Mesendoderm (in vitro differentiated cells): Measurements from ENCODE around the gene CHCHD3.

ENCODE experiments used
- DNase-seq: peaks from one replicate; pipeline ENCODE4 v3.0.0; 2013
- H2AK5ac ChIP-seq: 2 replicates; pipeline ENCODE4 v1.6.1; 2013; ENCODE audit warnings: low read length, inconsistent platforms
- H2BK120ac ChIP-seq: 2 replicates; pipeline ENCODE4 v1.6.1; 2013; ENCODE audit warnings: low read depth, mild to moderate bottlenecking, low read length, moderate library complexity, mixed read lengths
- H2BK15ac ChIP-seq: replicated peaks from 2 replicates; pipeline ENCODE4 v1.6.1; 2013; ENCODE audit warnings: low read depth, mild to moderate bottlenecking, moderate library complexity
- H2BK5ac ChIP-seq: 2 replicates; pipeline ENCODE4 v1.6.1; 2013; ENCODE audit warnings: low read length, inconsistent platforms
- H3K18ac ChIP-seq: 2 replicates; pipeline ENCODE4 v1.6.1; 2013; ENCODE audit warnings: mild to moderate bottlenecking, low read length, mixed read lengths
- H3K23ac ChIP-seq: one replicate; pipeline ENCODE4 v1.6.1; 2013; ENCODE audit warnings: low read length
- H3K27ac ChIP-seq: 2 replicates; pipeline ENCODE4 v1.5.1; 2013; ENCODE audit warnings: low read depth, mild to moderate bottlenecking, inconsistent platforms, low read length, moderate library complexity
- H3K27me3 ChIP-seq: 2 replicates; pipeline ENCODE4 v1.6.1; 2013; ENCODE audit warnings: low read length, control low read depth, mild to moderate bottlenecking, inconsistent platforms; ENCODE audit not compliant: insufficient read depth, poor library complexity
- H3K36me3 ChIP-seq: 2 replicates; pipeline ENCODE4 v1.6.1; 2013; ENCODE audit warnings: low read length, inconsistent platforms; ENCODE audit not compliant: control insufficient read depth, insufficient read depth
- H3K4ac ChIP-seq: one replicate; pipeline ENCODE4 v1.6.1; 2013; ENCODE audit warnings: low read depth, mild to moderate bottlenecking, low read length, moderate library complexity
- H3K4me1 ChIP-seq: 2 replicates; pipeline ENCODE4 v1.6.1; 2013; ENCODE audit warnings: low read depth, low read length, inconsistent platforms; ENCODE audit not compliant: control insufficient read depth
- H3K4me2 ChIP-seq: 2 replicates; pipeline ENCODE4 v1.6.1; 2013; ENCODE audit warnings: low read length
- H3K4me3 ChIP-seq: 2 replicates; pipeline ENCODE4 v1.5.1; 2013; ENCODE audit warnings: mild to moderate bottlenecking, low read length
- H3K56ac ChIP-seq: one replicate; pipeline ENCODE4 v1.6.1; 2013; ENCODE audit warnings: low read length
- H3K79me1 ChIP-seq: 2 replicates; pipeline ENCODE4 v1.6.1; 2013; ENCODE audit warnings: low read length, inconsistent platforms
- H3K79me2 ChIP-seq: 2 replicates; pipeline ENCODE4 v1.6.1; 2013; ENCODE audit warnings: mild to moderate bottlenecking, low read length; ENCODE audit not compliant: control insufficient read depth, insufficient read depth
- H3K9ac ChIP-seq: 2 replicates; pipeline ENCODE4 v1.6.1; 2013; ENCODE audit warnings: low read length, inconsistent platforms
- H4K5ac ChIP-seq: one replicate; pipeline ENCODE4 v1.6.1; 2013; ENCODE audit warnings: low read length
- H4K8ac ChIP-seq: one replicate; pipeline ENCODE4 v1.6.1; 2013; ENCODE audit warnings: low read depth, mild to moderate bottlenecking, control low read depth, low read length, moderate library complexity
- WGBS: extraction: QIAGEN DNeasy Blood & Tissue Kit; methylation state at CpG from one replicate; pipeline ENCODE4 v1.1.7; 2013; ENCODE audit warnings: low lambda C conversion rate, missing lambda C conversion rate; ENCODE audit not compliant: insufficient coverage; ENCODE audit errors: extremely low coverage; 5-methylcytosine and 5-hydroxymethylcytosine counted together

The CHCHD3 gene

DNA sequence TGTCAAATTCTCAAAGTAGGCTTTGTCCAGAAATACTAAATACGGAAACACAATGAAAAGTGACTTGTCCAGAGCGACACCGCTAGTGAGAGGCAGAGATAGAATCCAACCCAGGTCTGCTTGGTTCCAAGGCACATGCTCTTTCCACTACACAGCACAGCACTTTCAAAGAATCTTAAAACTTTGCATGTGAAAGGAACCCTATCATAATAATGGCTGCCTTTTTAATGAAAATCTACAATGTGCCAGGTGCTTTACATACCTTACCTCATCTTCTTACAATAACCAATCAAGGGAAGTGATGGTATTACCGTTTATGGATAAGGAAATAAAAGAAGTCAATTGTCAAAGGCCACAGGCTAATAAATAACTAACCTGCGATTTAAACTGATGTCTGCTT is 2.6 kb downstream of the CHCHD3 start:
- Histone ChIP-seq H3K79me1 (peaks cover 21% of the 10 kb centered on the region), H3K4ac (no peak overlapping the region), H3K27me3 (no peaks in the 10 kb centered on the region), H2BK120ac (no peak overlapping the region), H3K23ac (no peak overlapping the region), H3K18ac (no peak overlapping the region), H3K27ac (no peak overlapping the region), H3K4me2 (no peak overlapping the region), H3K36me3 (no peaks in the 10 kb centered on the region), H3K9ac (no peak overlapping the region), H3K4me3 (no peak overlapping the region), H2BK5ac (no peak overlapping the region), H4K5ac (no peak overlapping the region), H2BK15ac (no peak overlapping the region), H2AK5ac (no peak overlapping the region), H3K79me2 (peaks cover 53% of the 10 kb centered on the region), H3K4me1 (peaks cover 5% of the 10 kb centered on the region), H3K56ac (no peak overlapping the region), H4K8ac (no peak overlapping the region)
- no CpG with 5 or more reads among the region's 5 CpGs for WGBS
- DNase-seq = no peak

DNA sequence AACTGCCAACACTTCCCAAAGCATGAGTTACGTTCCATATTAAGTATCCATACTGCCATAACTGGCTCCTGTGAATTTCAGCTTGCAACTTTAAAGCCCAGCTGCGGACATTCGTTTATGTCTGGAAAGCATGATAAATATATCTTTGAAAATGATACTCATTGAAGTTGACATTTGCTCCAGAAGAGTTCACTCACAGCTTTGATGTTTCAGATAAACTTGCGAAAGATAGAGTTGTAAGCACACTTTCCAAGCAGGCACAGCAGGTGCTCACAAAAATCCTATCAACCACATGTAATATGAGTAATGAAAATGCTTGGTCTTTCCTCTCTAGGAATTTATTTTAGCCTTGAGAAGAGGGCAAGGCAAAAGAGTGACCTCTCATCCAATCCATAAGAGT is 4.5 kb downstream of the CHCHD3 start:
- H3K27ac ChIP-seq = no peak overlapping the region
- no peak overlapping the region for H2BK120ac ChIP-seq
- WGBS = no CpG with 5 or more reads among the region's 4 CpGs
- H3K4me2 ChIP-seq = no peak overlapping the region
- H3K27me3 ChIP-seq = no peaks in the 10 kb centered on the region
- no peak overlapping the region for H3K23ac ChIP-seq
- H3K56ac ChIP-seq = no peak overlapping the region
- peaks cover 5% of the 10 kb centered on the region for H3K4me1 ChIP-seq
- no peak overlapping the region for H2AK5ac ChIP-seq
- H3K36me3 ChIP-seq = no peaks in the 10 kb centered on the region
- H2BK5ac ChIP-seq = no peak overlapping the region
- peak; percentile 10 for DNase-seq
- peaks cover 67% of the 10 kb centered on the region for H3K79me2 ChIP-seq
- no peak overlapping the region for H3K9ac ChIP-seq
- no peak overlapping the region for H2BK15ac ChIP-seq
- H3K79me1 ChIP-seq = peaks cover 30% of the 10 kb centered on the region
- H3K4ac ChIP-seq = no peak overlapping the region
- H3K18ac ChIP-seq = no peak overlapping the region
- no peak overlapping the region for H4K8ac ChIP-seq
- H4K5ac ChIP-seq = no peak overlapping the region
- no peak overlapping the region for H3K4me3 ChIP-seq

- no peak overlapping the region for H4K5ac ChIP-seq
- H3K79me1 ChIP-seq = peaks cover 28% of the 10 kb centered on the region
- H3K4me2 ChIP-seq = no peak overlapping the region
- peaks cover 62% of the 10 kb centered on the region for H3K79me2 ChIP-seq
- no peaks in the 10 kb centered on the region for H3K27me3 ChIP-seq
- DNase-seq = no peak
- WGBS = no CpG with 5 or more reads among the region's 2 CpGs
- H2AK5ac ChIP-seq = no peak overlapping the region
- no peak overlapping the region for H3K56ac ChIP-seq
- no peak overlapping the region for H2BK15ac ChIP-seq
- no peak overlapping the region for H4K8ac ChIP-seq
- no peak overlapping the region for H2BK120ac ChIP-seq
- H3K4me3 ChIP-seq = no peak overlapping the region
- peak overlapping the region; percentile 28 for H3K18ac ChIP-seq
- no peak overlapping the region for H3K4ac ChIP-seq
- no peak overlapping the region for H2BK5ac ChIP-seq
- H3K4me1 ChIP-seq = peaks cover 5% of the 10 kb centered on the region
- H3K36me3 ChIP-seq = no peaks in the 10 kb centered on the region
- no peak overlapping the region for H3K9ac ChIP-seq
- no peak overlapping the region for H3K27ac ChIP-seq
- H3K23ac ChIP-seq = no peak overlapping the region
Measured at GRCh38 chr7:133076142-133076541, 5.7 kb downstream of the CHCHD3 start.

DNA sequence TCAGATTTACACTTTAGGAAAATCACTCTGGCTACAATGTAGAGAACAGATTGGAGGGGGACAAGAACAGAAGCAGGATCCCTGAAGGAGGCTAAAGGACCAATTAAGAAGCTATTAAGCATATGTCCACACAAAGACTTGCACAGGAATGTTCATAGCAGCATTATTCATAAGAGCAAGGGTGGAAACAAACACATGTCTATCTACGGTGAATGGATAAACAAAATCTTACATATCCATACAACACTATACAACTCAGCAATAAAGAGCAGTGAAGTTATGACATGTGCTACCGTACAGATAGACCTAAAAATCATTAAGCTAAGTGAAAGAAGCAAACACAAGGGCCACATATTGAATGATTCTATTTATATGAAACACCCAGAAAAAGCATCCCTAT is 10.4 kb downstream of the CHCHD3 start:
- Histone ChIP-seq H4K8ac (no peak overlapping the region), H4K5ac (no peak overlapping the region), H3K23ac (no peak overlapping the region), H3K27ac (no peak overlapping the region), H3K79me1 (peaks cover 25% of the 10 kb centered on the region), H3K36me3 (no peaks in the 10 kb centered on the region), H3K79me2 (peaks cover 34% of the 10 kb centered on the region), H2AK5ac (no peak overlapping the region), H3K4me3 (no peak overlapping the region), H3K9ac (no peak overlapping the region), H2BK15ac (no peak overlapping the region), H3K18ac (no peak overlapping the region), H2BK120ac (no peak overlapping the region), H3K4ac (no peak overlapping the region), H3K4me1 (peaks cover 6% of the 10 kb centered on the region), H3K4me2 (no peak overlapping the region), H3K56ac (no peak overlapping the region), H2BK5ac (no peak overlapping the region), H3K27me3 (no peaks in the 10 kb centered on the region)
- no peak for DNase-seq
- no CpG with 5 or more reads among the region's 2 CpGs for WGBS

- Histone ChIP-seq H3K4me2 (no peak overlapping the region), H3K9ac (no peak overlapping the region), H2AK5ac (no peak overlapping the region), H3K4me1 (peaks cover 6% of the 10 kb centered on the region), H3K36me3 (no peaks in the 10 kb centered on the region), H3K4me3 (no peak overlapping the region), H3K23ac (no peak overlapping the region), H3K79me1 (peaks cover 22% of the 10 kb centered on the region), H2BK120ac (no peak overlapping the region), H2BK5ac (no peak overlapping the region), H3K27ac (no peak overlapping the region), H3K79me2 (peaks cover 29% of the 10 kb centered on the region), H3K56ac (peak overlapping the region; percentile 19), H3K4ac (no peak overlapping the region), H3K18ac (no peak overlapping the region), H3K27me3 (no peaks in the 10 kb centered on the region), H2BK15ac (no peak overlapping the region), H4K8ac (no peak overlapping the region), H4K5ac (no peak overlapping the region)
- DNase-seq = peak; percentile 65
- no CpG with 5 or more reads among the region's 2 CpGs for WGBS
Measured at GRCh38 chr7:133070562-133070961, 11.3 kb downstream of the CHCHD3 start.

GRCh38 chr7:133065301-133065700 is 16.6 kb downstream of the CHCHD3 start:
- no peak overlapping the region for H3K23ac ChIP-seq
- H3K4me1 ChIP-seq = no peaks in the 10 kb centered on the region
- H3K4me3 ChIP-seq = no peak overlapping the region
- no peak overlapping the region for H4K8ac ChIP-seq
- no peak overlapping the region for H2BK5ac ChIP-seq
- H2BK120ac ChIP-seq = no peak overlapping the region
- H3K36me3 ChIP-seq = no peaks in the 10 kb centered on the region
- H3K4me2 ChIP-seq = no peak overlapping the region
- H3K4ac ChIP-seq = no peak overlapping the region
- no CpG with 5 or more reads among the region's 1 CpG for WGBS
- no peaks in the 10 kb centered on the region for H3K27me3 ChIP-seq
- no peak overlapping the region for H3K18ac ChIP-seq
- H4K5ac ChIP-seq = no peak overlapping the region
- no peak overlapping the region for H2BK15ac ChIP-seq
- H3K9ac ChIP-seq = no peak overlapping the region
- H3K79me2 ChIP-seq = peaks cover 5% of the 10 kb centered on the region
- H3K27ac ChIP-seq = no peak overlapping the region
- no peak for DNase-seq
- H3K79me1 ChIP-seq = peaks cover 11% of the 10 kb centered on the region
- H3K56ac ChIP-seq = no peak overlapping the region
- H2AK5ac ChIP-seq = no peak overlapping the region
